EH (cell line): ENCODE measurements around the gene HNRNPH2.

Experiments used
- DNase-seq: peaks from one replicate; pipeline ENCODE4 v3.0.0-alpha.2; 2015; ENCODE audit warnings: low read depth

Gene HNRNPH2

GRCh38 chrX:101407748-101408531 lies at the start of gene HNRNPH2, which contains the start of gene GLA:
Gene HNRNPH2 (plus strand): TSS chrX:101408222. CDS start chrX:101411989, 3,767 bp downstream.
Gene GLA (minus strand): TSS chrX:101407925. CDS start chrX:101407903, 22 bp downstream.
- DNase-seq, result peak; percentile 99

GRCh38 chrX:101359966-101360365 lies 48.1 kb upstream of the HNRNPH2 start:
- peak; percentile 22 for DNase-seq

- DNase-seq, result no peak
Measured at GRCh38 chrX:101360390-101360789, 47.6 kb upstream of the HNRNPH2 start.

GRCh38 chrX:101362116-101362515 lies 45.9 kb upstream of the HNRNPH2 start:
- no peak for DNase-seq

GRCh38 chrX:101362757-101363156 lies 45.3 kb upstream of the HNRNPH2 start:
- DNase-seq, result no peak

GRCh38 chrX:101365301-101365795 lies 42.7 kb upstream of the HNRNPH2 start:
- DNase-seq, result no peak

GRCh38 chrX:101368800-101369199 lies 39.2 kb upstream of the HNRNPH2 start:
- DNase-seq, result no peak

GRCh38 chrX:101369687-101370086 lies 38.3 kb upstream of the HNRNPH2 start:
- DNase-seq, result no peak

GRCh38 chrX:101370888-101371504 lies 37.0 kb upstream of the HNRNPH2 start:
- no peak for DNase-seq

GRCh38 chrX:101377547-101377946 lies 30.5 kb upstream of the HNRNPH2 start:
- DNase-seq, result no peak

GRCh38 chrX:101383679-101384205 lies 24.3 kb upstream of the HNRNPH2 start:
- no peak for DNase-seq

- no peak for DNase-seq
Measured at GRCh38 chrX:101385026-101385684, 22.9 kb upstream of the HNRNPH2 start.

GRCh38 chrX:101385795-101386541 lies 22.1 kb upstream of the HNRNPH2 start, which contains the start of gene BTK:
Gene BTK (minus strand): TSS chrX:101386191. CDS start chrX:101375284, 10,907 bp downstream.
- DNase-seq, result no peak

- no peak for DNase-seq
Measured at GRCh38 chrX:101386542-101386885, 21.5 kb upstream of the HNRNPH2 start.

GRCh38 chrX:101388604-101389003 lies 19.4 kb upstream of the HNRNPH2 start:
- no peak for DNase-seq

GRCh38 chrX:101390664-101391525 lies 17.1 kb upstream of the HNRNPH2 start, which contains the start of gene RPL36A:
Gene RPL36A (plus strand): TSS chrX:101391011. CDS start chrX:101391044, 33 bp downstream.
- DNase-seq, result peak; percentile 90

GRCh38 chrX:101391831-101392230 lies 16.2 kb upstream of the HNRNPH2 start:
- no peak for DNase-seq

GRCh38 chrX:101393530-101394305 lies 14.3 kb upstream of the HNRNPH2 start:
- no peak for DNase-seq

- DNase-seq, result no peak
Measured at GRCh38 chrX:101394372-101394771, 13.7 kb upstream of the HNRNPH2 start.

- DNase-seq, result no peak
Measured at GRCh38 chrX:101395789-101396188, 12.2 kb upstream of the HNRNPH2 start.
